Adrenal gland (tissue), 12 donors: Measurements from ENCODE around the gene ATN1. TPM values are rescaled to one million over a fixed set of nuclear protein-coding genes. Genes with fewer than 3 reads are reported as not detected.

Source experiments
- DNase-seq, 7 donors: peaks; one replicate each; pipeline ENCODE4 v3.0.0-alpha.2; 2019 to 2020
- H3K27ac ChIP-seq, 5 donors: fragments of 200-600 bp; sonication (generic) in 4 of 5; 1 replicate in 3 of 5; 2 replicates in 2 of 5; pipeline versions ENCODE4 v1.5.1 to v1.8.0; 2016 to 2020; ENCODE audit warnings: mild to moderate bottlenecking in 1 of 5
- H3K27me3 ChIP-seq: fragments of 200-600 bp; 2 replicates; pipeline ENCODE4 v1.8.0; 2021
- H3K36me3 ChIP-seq, 2 donors: fragments of 200-600 bp; replicated peaks in 1 of 2; 1 replicate in 1 of 2; 2 replicates in 1 of 2; pipeline versions ENCODE4 v1.5.1 to v1.8.0; 2018 to 2022
- H3K4me1 ChIP-seq, 2 donors: fragments of 200-600 bp; replicated peaks in 1 of 2; 1 replicate in 1 of 2; 2 replicates in 1 of 2; pipeline versions ENCODE4 v1.5.1 to v1.8.0; 2018 to 2021
- H3K4me3 ChIP-seq, 4 donors: fragments of 200-600 bp; sonication (generic) in 3 of 4; one replicate each; pipeline ENCODE4 v1.5.1; 2016 to 2018
- H3K9me3 ChIP-seq, 3 donors: fragments of 200-600 bp; sonication (generic) in 1 of 3; replicated peaks in 1 of 3; 1 replicate in 2 of 3; 2 replicates in 1 of 3; pipeline versions ENCODE4 v1.5.1 to v1.8.0; 2016 to 2021
- POLR2A ChIP-seq, 2 donors: fragments of 450-650 bp; IDR thresholded peaks; one replicate each; pipeline ENCODE4 v1.6.1; 2017; ENCODE audit warnings: antibody characterized with exemption in 2 of 2, mild to moderate bottlenecking in 2 of 2, moderate library complexity in 1 of 2
- WGBS, 4 donors: extraction: QIAGEN DNeasy Blood & Tissue Kit in 2 of 4; methylation state at CpG; one replicate each; pipeline versions ENCODE4 v1.1.5 to v1.1.7; 2013 to 2017; 5-methylcytosine and 5-hydroxymethylcytosine counted together
- intact Hi-C, 2 donors: fragments of 100-400 bp; cut with DNase I; formaldehyde crosslinking; loops; one replicate each; pipeline versions ENCODE4 v1.14.1 to v1.15.0; 2022 to 2023
- polyA plus RNA-seq, 3 donors: library from polyadenylated mRNA; stranded (reverse); fragments of 200-250 nt in 2 of 3; fragments of 350-450 nt in 1 of 3; fragmentation: Illumina TruSeq in 1 of 3; extraction: RNeasy Lipid Tissue Mini Kit (QIAGEN cat#74804) in 1 of 3; gene quantifications; one replicate each; pipeline ENCODE4 v1.2.3, GENCODE V29; 2013 to 2014
- total RNA-seq, 9 donors: library from RNA; depleted of rRNA in 4 of 9; stranded (reverse); fragments of >200 nt in 4 of 9; fragments of 120-200 nt in 1 of 9; fragmentation: NEBNext Ultra II Directional in 1 of 9; extraction: Animal tissue kit (Norgen Biotek cat#: 25700) in 1 of 9; gene quantifications; one replicate each; pipeline versions ENCODE4 v1.1.0 to v1.2.4, GENCODE V29; 2013 to 2023
- TF ChIP-seq, protein P1 (sequence below), 6 experiments: fragments of 450-650 bp in 4 of 6; fragments of 200-600 bp in 2 of 6; sonication (generic) in 1 of 6; IDR thresholded peaks; 1 replicate in 5 of 6; 2 replicates in 1 of 6; pipeline versions ENCODE4 v1.5.1 to v1.8.0; 2016 to 2021; ENCODE audit warnings: antibody characterized with exemption in 6 of 6, mild to moderate bottlenecking in 2 of 6, moderate library complexity in 1 of 6
- donor health status: healthy with polysubstance abuse.
- donor health status: Bipolar disorder and iron deficiency.
- donor health status: DM: yes; HTN: yes; CAD: no.
- donor health status: DM: no; HTN: no; CAD: no.
- donor health status: DM: no; HTN: no; CAD: no.
- donor health status: DM: yes; HTN: yes; CAD: no.

ATN1 gene
- total and polyA plus RNA-seq, 12 donors = 8.8 to 482 (median 110) TPM

GRCh38 chr12:6938353-6939190, 10.8 kb downstream of the ATN1 start:
- peak overlapping the region in 4 of 5 donors; percentile 44 to 96 (median 89) for H3K27ac ChIP-seq
- WGBS, 4 donors = 74 to 77% (median 75%) methylated on average over 19 to 32 of the region's 32 CpGs
- intact Hi-C loops = no loop called here
- TF ChIP-seq, protein P1, sequence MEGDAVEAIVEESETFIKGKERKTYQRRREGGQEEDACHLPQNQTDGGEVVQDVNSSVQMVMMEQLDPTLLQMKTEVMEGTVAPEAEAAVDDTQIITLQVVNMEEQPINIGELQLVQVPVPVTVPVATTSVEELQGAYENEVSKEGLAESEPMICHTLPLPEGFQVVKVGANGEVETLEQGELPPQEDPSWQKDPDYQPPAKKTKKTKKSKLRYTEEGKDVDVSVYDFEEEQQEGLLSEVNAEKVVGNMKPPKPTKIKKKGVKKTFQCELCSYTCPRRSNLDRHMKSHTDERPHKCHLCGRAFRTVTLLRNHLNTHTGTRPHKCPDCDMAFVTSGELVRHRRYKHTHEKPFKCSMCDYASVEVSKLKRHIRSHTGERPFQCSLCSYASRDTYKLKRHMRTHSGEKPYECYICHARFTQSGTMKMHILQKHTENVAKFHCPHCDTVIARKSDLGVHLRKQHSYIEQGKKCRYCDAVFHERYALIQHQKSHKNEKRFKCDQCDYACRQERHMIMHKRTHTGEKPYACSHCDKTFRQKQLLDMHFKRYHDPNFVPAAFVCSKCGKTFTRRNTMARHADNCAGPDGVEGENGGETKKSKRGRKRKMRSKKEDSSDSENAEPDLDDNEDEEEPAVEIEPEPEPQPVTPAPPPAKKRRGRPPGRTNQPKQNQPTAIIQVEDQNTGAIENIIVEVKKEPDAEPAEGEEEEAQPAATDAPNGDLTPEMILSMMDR (IDR thresholded peaks at IDR 0.05) = no peak
- no peak for TF ChIP-seq POLR2A (IDR thresholded peaks at IDR 0.05)
- peaks cover 15 to 60% of the 10 kb centered on the region in 2 donors for H3K4me1 ChIP-seq
- H3K9me3 ChIP-seq = no peaks in the 10 kb centered on the region
- peak overlapping the region in 1 of 4 donors; percentile 65 for H3K4me3 ChIP-seq
- H3K36me3 ChIP-seq = peaks cover 0 to 27% of the 10 kb centered on the region in 2 donors
- no peaks in the 10 kb centered on the region for H3K27me3 ChIP-seq
- peak in 4 of 7 donors; percentile 31 to 65 (median 45) for DNase-seq

GRCh38 chr12:6939191-6939540, 11.4 kb downstream of the ATN1 start:
- Histone ChIP-seq H3K27me3 (no peaks in the 10 kb centered on the region), H3K27ac (peak overlapping the region in 3 of 5 donors; percentile 82 to 96 (median 96)), H3K4me1 (peaks cover 15 to 59% of the 10 kb centered on the region in 2 donors), H3K36me3 (peaks cover 0 to 21% of the 10 kb centered on the region in 2 donors), H3K9me3 (no peaks in the 10 kb centered on the region), H3K4me3 (no peak overlapping the region)
- 35 to 48% (median 45%) methylated on average over 2 of the region's 2 CpGs for WGBS, 4 donors
- TF ChIP-seq POLR2A (IDR thresholded peaks at IDR 0.05) = no peak
- TF ChIP-seq, protein P1 (IDR thresholded peaks at IDR 0.05) = no peak
- no peak for DNase-seq
- intact Hi-C loops = no loop called here

DNA sequence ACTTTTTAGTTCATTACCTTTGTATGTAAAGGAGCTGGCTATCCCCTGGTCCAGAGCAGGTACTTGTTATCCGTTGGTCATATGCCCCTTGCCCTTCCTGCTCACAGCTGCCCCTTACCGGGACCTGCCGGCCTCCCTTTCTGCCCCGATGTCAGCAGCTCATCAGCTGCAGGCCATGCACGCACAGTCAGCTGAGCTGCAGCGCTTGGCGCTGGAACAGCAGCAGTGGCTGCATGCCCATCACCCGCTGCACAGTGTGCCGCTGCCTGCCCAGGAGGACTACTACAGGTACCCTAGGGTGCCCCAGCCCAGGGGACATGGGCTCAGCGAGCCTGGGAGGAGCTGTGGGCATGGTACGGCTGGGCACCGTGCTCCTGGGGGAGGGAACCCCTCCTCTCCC, 13.5 kb downstream of the ATN1 start:
- peak overlapping the region in 4 of 5 donors; percentile 9 to 97 (median 78) for H3K27ac ChIP-seq
- 48 to 87% (median 53%) methylated on average over 7 to 12 of the region's 12 CpGs for WGBS, 4 donors
- H3K4me1 ChIP-seq = peaks cover 31 to 62% of the 10 kb centered on the region in 2 donors
- no peaks in the 10 kb centered on the region for H3K27me3 ChIP-seq
- peak; percentile 43 to 78 (median 67) for DNase-seq
- intact Hi-C loops = no loop called here
- H3K36me3 ChIP-seq = no peaks in the 10 kb centered on the region
- H3K9me3 ChIP-seq = no peaks in the 10 kb centered on the region
- TF ChIP-seq, protein P1 (IDR thresholded peaks at IDR 0.05) = no peak
- TF ChIP-seq POLR2A (IDR thresholded peaks at IDR 0.05) = no peak
- no peak overlapping the region for H3K4me3 ChIP-seq

GRCh38 chr12:6941782-6942181, 14.0 kb downstream of the ATN1 start:
- 46 to 59% (median 52%) methylated on average over 6 to 12 of the region's 12 CpGs for WGBS, 4 donors
- Histone ChIP-seq H3K9me3 (no peaks in the 10 kb centered on the region), H3K4me3 (no peak overlapping the region), H3K27me3 (no peaks in the 10 kb centered on the region), H3K4me1 (peaks cover 33 to 65% of the 10 kb centered on the region in 2 donors), H3K27ac (peak overlapping the region in 4 of 5 donors; percentile 9 to 97 (median 95)), H3K36me3 (no peaks in the 10 kb centered on the region)
- TF ChIP-seq POLR2A (IDR thresholded peaks at IDR 0.05) = no peak
- TF ChIP-seq, protein P1 (IDR thresholded peaks at IDR 0.05) = no peak
- peak; percentile 64 to 76 (median 69) for DNase-seq
- intact Hi-C loops = no loop called here
